ACHN (cell line): Measurements from ENCODE around the gene GNAI2.

Experiments used
- DNase-seq: peaks from one replicate; pipeline ENCODE4 v3.0.0-alpha.2; 2015
- in situ Hi-C: cut with HindIII; loops from 2 replicates; pipeline ENCODE4 v1.10.0; 2017; ENCODE audit warnings: low sequenced_read_pairs, low pct_ligation_motif_present, low pct_unique_long_range_greater_than_20kb

GNAI2 gene

DNA sequence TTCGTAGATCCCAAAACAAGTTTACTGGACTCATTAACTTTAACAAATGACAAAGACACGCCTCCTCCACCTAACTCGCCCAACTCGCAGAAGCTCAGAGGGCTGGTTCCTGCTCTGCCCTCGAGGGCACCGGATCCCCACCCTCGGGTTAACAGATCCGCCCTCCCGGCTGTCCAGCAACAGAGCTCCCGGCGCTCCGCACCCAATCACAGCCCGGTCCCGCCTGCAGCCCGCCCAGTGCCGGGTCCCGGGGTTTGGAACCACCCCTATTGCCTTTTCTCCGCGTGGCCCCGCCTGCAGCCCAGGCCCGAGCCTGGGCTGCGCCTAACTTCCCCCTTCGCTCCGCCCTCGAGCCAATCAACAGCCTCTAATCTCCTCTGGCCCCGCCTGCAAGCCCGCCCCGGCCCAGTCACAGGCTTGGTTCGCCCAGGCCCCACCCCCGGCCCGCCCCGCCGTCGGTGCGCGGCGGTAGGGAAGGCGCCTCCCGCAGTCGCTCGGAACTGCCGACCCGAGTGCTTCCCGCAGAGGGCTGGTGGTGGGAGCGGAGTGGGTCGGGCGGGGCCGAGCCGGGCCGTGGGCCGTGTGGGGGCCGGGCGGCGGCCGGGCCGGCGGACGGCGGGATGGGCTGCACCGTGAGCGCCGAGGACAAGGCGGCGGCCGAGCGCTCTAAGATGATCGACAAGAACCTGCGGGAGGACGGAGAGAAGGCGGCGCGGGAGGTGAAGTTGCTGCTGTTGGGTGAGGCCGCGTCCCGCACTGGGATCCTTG is at the start of gene GNAI2:
Gene GNAI2, plus strand, starts transcription at position 489 of the 768 bp plus-strand sequence. Its CDS starts 132 bp downstream, at position 621.
- in situ Hi-C loops = no loop called here
- peak; percentile 97 for DNase-seq

GRCh38 chr3:50187750-50188149 is 48.3 kb upstream of the GNAI2 start:
- in situ Hi-C loops = no loop called here
- DNase-seq = no peak

DNA sequence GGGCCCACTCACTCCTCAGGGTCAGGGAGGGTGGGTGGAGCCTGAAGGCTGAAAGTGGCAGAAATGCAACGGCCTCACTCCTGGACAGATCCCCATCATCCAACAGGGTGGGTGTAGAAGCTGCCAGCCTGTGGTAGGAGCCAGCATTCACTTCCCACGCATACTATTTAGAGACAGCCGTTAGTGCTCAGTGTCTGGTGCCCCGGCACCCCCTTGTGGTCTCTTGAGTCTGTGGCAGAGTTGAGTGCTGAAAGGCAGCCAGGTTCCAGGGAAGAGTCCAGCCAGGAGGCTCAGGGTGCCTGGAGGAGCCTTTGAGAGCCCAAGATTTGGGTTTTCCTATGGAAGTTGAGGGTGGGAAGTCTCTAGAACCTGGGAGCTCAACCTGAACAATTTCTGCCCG is 46.7 kb upstream of the GNAI2 start:
- in situ Hi-C loops = no loop called here
- peak; percentile 79 for DNase-seq

DNA sequence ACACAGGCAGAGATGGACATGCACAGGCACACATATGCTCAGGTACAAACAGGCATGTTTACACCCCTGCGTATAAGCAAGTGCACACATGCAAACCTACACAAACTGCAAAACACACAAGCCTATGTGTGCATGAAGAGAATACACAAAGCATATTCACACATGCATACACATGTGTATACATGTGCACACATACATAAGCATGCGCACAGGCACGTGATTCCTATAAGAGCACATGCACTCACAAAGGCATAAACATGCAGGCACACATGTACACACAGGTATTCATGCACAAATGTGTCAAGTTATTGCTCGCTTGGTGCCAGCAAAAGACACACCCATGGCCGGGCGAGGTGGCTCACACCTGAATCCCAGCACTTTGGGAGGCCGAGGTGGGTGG is 46.0 kb upstream of the GNAI2 start:
- in situ Hi-C loops = no loop called here
- no peak for DNase-seq

DNA sequence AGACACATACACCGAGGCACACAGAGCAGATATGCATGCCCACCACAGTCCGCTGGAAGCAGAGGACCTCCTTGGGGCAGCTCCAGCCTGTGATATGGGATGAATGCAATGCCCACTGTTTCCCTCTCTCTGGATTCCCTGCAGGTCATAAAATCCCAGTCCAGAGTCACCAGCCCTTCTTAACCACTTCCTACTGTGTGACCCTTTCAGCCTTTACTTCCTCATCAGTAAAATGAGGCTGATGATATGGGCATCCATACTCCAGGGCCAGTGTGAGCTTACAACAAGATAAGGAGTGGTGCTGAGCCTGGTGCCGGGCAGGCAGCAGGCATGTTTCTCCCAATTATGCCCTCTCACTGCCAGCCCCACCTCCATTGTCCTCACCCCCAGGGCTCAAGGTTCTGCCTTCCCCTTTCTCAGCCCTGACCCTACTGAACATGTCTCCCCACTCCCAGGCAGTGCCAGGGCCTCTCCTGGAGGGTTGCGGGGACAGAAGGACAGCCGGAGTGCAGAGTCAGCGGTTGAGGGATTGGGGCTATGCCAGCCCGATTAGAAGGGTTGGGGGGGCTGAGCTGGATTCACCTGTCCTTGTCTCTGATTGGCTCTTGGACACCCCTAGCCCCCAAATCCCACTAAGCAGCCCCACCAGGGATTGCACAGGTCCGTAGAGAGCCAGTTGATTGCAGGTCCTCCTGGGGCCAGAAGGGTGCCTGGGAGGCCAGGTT is 44.9 kb upstream of the GNAI2 start, which contains the start of gene GNAT1:
Gene GNAT1, plus strand, starts transcription at position 675 of the 725 bp plus-strand sequence. CDS start 116 bp downstream, outside the sequence.
- in situ Hi-C loops = no loop called here
- DNase-seq = no peak

DNA sequence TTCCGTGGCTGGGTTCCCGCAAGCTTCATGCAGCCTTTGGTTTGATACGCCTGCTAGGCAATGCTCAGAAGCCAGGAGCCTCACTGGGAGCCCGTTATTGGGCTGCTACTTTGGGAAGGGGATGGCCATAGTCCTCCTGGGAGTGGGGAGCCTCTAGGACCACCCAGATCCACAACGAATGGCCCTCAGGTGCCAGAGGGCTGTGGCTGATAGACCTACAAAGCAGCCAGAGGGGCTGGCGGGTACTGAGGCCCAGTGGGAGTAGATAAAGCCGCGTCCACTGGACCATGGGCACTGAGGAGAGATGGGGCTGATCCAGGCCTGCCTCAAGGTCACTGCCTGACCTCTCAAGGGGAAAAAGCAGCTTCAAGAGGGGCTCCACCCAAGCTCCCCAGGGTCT is 43.9 kb upstream of the GNAI2 start:
- no peak for DNase-seq
- in situ Hi-C loops = no loop called here

- in situ Hi-C loops = no loop called here
- DNase-seq = peak; percentile 63
Measured at GRCh38 chr3:50192689-50193141, 43.3 kb upstream of the GNAI2 start.

- DNase-seq = no peak
- in situ Hi-C loops = no loop called here
Measured at GRCh38 chr3:50193286-50193685, 42.7 kb upstream of the GNAI2 start.

DNA sequence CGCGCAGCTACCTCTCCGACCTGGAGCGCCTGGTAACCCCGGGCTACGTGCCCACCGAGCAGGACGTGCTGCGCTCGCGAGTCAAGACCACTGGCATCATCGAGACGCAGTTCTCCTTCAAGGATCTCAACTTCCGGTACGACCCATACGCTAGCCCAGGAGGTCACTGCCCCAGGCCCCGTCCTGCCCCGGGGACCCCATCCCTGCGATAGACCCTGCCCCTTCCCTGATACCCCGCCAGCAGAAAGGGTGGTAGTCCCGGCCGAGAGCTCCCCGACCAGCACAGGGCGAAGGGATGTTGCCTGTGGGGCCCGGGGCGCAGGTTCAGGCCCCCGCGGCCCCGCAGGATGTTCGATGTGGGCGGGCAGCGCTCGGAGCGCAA is 42.3 kb upstream of the GNAI2 start:
- in situ Hi-C loops = no loop called here
- no peak for DNase-seq

DNA sequence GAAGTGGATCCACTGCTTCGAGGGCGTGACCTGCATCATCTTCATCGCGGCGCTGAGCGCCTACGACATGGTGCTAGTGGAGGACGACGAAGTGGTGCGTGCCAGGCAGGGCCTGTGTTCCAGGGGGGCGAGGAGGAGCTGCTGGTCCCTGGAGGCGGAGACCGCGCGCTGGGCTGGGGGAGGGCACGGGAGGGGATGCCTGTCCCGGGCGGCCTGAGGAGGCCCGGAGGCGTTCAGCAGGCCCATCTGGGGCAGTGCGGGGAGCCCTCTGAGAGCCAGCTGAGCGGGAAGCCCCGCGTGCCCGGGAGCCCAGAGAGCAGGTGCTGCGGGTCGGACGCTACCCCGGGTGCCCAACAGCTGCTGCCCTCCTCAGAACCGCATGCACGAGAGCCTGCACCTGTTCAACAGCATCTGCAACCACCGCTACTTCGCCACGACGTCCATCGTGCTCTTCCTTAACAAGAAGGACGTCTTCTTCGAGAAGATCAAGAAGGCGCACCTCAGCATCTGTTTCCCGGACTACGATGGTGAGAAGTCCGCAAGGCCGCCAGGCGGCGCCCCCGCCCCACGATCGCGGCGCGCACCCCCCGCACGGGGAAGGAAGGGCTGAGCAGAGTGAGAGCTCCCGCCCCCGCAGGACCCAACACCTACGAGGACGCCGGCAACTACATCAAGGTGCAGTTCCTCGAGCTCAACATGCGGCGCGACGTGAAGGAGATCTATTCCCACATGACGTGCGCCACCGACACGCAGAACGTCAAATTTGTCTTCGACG is 41.7 kb upstream of the GNAI2 start:
- in situ Hi-C loops = no loop called here
- DNase-seq = peak; percentile 60

DNA sequence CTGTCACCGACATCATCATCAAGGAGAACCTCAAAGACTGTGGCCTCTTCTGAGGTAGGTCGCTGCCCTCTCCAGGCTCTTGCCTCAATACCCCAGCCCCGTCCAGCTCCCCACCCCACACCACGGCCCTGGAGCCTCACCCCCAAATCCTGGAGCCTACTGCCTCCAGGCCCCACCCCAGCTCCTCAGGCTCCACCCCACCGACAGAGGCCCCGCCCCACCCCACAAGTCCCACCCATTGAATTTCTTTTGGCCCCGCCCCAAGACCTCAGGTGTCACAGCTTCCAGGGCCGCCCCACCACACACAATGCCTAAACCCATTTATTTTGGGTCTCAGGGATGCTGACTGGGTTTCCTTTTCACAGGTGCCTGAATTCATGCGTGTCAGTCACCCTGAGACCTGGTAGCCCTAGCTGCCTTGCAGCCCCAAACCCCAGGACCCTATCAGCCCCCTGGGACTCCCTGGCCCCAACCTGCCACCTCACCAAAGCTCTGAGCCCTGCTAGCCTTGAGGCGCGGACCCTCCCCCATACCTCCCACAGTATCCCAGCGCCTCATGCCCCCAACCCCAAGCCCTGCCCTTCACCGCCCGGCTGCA is 41.0 kb upstream of the GNAI2 start:
- in situ Hi-C loops = no loop called here
- no peak for DNase-seq

DNA sequence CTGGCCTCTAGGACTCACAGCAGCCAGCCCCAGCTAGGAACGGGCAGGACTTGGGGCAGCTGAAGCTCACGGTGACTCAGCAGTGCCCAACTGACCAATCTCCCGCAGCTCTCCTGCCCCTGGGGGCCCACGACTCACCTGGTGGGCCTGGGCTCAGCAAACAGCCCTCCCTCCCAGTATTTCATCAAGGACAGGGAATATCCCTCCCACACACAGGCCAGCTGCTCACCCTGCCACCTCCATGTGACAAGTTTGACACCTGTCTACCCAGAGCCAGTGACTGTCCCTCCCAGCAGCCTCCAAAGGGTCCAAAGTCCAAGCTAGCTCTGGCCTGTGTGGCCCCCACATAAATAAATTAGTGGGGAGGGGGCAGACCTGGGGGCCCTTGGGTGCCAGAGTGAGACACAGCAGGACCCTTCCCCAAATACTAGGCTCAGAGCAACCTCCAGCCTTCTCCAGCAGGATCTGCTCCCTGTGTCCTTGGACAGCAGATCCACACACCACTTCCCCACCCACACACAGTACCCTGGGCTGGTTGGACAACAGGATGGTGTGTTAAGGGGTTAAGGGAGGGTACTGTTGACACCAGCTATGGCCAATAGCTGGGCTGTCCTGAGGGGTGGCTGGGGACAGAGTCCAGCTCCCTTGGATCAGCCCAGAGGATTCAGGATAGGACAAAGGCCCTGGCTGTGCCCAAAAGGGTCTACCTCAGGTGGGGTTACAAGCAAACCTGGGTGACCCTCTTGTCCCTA is 40.3 kb upstream of the GNAI2 start:
- in situ Hi-C loops = no loop called here
- no peak for DNase-seq

DNA sequence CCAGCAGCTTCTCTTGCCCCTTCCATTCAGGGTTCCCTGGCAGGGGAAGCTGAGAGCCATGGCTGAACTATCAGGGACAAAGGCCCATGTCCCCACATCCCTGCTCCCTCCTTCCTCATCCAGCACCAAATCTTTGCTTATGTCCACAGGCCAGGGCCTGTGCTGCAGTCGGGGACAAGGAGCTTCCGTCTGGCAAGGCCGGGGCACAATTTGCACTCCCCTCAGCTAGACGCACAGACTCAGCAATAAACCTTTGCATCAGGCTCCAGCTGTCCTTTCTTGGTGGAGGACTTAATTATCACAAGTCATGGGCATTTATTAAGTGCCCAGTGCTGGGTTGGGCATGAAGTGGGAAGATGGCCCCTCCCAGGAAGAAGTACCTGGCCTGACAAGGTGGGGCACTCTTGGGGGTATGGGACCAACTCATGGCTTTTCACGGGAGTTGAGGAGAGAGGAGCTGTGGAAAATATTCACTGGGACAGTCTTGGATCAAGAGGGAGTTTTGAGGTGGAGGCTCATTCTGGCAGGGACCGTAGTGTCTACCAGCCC is 39.7 kb upstream of the GNAI2 start:
- DNase-seq = no peak
- in situ Hi-C loops = no loop called here

GRCh38 chr3:50201573-50202315 is 34.3 kb upstream of the GNAI2 start:
- DNase-seq = no peak
- in situ Hi-C loops = no loop called here

DNA sequence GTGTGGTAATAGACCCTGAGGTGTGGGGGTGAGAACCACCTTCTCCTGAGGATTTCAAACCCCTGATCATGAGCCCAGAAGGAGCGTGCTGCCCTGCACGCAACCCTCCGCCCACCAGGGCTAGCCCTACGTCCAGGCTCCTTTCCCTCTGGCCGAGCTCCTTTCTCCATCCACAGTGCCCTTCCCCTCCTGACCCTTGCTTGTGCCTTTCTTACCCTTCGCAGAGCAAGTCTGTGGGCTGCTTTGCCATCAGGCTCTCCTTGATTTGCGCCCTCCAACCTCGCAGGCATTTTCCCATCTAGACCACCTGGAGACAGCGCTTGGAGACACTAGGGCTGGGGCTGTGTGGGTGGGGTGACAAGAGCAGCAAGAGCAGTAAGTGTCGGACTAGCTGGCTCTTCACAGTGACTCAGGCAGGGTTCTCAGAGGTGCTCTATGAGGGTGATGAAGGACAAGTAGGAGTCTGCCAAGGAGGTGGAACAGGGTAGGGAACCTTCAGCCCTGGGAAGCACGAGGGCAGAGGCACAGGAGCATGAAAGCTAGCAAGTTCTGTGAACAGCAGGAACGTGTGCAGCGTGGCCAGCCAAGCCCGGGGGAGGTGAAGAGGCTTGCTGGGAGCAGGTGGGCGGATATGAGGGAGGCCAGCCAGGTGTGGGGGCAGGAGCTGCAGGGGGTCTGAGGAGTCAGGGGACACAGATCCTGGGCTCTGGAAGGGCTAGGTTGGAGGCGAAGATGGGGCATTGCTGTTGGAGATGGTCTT is 33.5 kb upstream of the GNAI2 start:
- no peak for DNase-seq
- in situ Hi-C loops = no loop called here

DNA sequence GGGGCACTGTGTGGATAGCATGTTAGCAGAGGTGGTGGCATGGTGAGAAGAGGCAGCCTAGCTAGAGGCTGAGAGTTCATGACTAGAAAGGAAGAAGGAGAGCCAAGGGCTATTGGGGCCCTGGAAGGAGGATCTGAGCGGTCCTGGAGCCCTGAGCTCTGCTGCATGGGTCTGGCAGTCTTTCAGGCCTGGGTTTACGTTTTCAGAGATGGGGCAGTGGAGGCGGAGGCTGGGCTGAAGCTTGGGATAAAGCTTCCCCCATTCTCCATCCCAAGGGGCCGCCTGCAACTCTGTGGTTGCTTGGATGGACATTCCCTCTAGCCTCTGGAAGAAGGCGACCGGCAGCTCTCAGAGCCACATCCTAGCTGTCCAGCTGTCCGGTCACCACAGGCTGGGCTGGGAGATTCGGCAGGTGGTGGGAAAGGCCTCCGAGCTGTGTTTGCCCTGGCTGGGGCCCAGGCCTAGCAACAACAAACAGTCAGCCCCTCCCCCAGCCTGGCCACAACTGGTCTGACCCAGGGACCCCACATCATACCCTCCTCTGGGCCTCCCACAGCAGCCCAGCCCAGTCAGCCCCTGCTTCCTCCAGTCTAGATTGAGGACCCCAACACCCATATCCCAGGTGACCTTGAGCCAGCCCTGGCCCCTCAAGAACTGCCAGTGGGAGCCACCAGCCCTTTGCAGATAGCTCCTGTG is 32.7 kb upstream of the GNAI2 start:
- in situ Hi-C loops = no loop called here
- DNase-seq = no peak
